ENCODE data around the gene HAPLN3. TPM values are rescaled to one million over a fixed set of nuclear protein-coding genes. Genes with fewer than 3 reads are reported as not detected.

The HAPLN3 gene
- total and polyA plus RNA-seq, 2 experiments from 2014 or later, result 4.2 to 6.6 TPM

DNA sequence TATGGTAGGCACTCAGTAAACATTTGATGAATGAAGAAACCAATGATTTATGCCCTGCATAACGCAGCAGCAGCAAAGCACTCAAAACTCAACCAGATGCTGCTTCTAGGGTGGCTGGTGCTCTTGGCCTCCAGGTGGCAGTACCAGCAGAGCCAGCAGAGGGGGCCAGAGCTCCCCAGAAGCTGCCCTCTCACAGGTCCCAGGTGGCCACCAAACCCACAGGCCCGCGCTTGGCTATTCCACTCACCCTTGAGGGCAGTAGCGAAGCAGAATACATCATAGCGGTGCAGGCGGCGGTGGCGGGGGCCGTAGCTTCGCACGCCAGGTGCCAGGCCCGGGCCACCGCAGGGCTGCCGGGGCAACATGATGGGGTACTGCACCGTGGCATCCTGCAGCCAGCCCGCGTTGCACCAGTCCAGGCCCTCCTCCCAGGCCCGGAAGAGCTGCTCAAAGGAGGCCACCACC lies 16.6 kb downstream of the HAPLN3 start:
- Histone ChIP-seq H3K27me3 (no peaks in the 10 kb centered on the region), H3K4me3 (no peak overlapping the region), H2AFZ (no peak overlapping the region), H3K9me2 (replicated peaks; ENCODE audit: insufficient read depth) (no peaks in the 10 kb centered on the region), H3K4me1 (ENCODE audit: insufficient read depth) (no peaks in the 10 kb centered on the region), H3K27ac (no peak overlapping the region), H3K36me3 (replicated peaks; ENCODE audit: insufficient read depth, low read depth) (no peaks in the 10 kb centered on the region), H3K4me2 (no peak overlapping the region), H4K20me1 (ENCODE audit: insufficient read depth, poor library complexity, severe bottlenecking) (no peaks in the 10 kb centered on the region), H3K79me2 (no peaks in the 10 kb centered on the region), H3K9me3 (ENCODE audit: low read depth) (no peaks in the 10 kb centered on the region)
- WGBS (ENCODE audit: low lambda C conversion rate, missing lambda C conversion rate), result 69% methylated on average over 17 of the region's 18 CpGs
- no peak for TF ChIP-seq EZH2 (IDR thresholded peaks at IDR 0.05; ENCODE audit: borderline replicate concordance)
- TF ChIP-seq, protein P1, sequence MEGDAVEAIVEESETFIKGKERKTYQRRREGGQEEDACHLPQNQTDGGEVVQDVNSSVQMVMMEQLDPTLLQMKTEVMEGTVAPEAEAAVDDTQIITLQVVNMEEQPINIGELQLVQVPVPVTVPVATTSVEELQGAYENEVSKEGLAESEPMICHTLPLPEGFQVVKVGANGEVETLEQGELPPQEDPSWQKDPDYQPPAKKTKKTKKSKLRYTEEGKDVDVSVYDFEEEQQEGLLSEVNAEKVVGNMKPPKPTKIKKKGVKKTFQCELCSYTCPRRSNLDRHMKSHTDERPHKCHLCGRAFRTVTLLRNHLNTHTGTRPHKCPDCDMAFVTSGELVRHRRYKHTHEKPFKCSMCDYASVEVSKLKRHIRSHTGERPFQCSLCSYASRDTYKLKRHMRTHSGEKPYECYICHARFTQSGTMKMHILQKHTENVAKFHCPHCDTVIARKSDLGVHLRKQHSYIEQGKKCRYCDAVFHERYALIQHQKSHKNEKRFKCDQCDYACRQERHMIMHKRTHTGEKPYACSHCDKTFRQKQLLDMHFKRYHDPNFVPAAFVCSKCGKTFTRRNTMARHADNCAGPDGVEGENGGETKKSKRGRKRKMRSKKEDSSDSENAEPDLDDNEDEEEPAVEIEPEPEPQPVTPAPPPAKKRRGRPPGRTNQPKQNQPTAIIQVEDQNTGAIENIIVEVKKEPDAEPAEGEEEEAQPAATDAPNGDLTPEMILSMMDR (IDR thresholded peaks at IDR 0.05; ENCODE audit: poor library complexity), result peak; percentile 54
- peak; percentile 69 for DNase-seq (ENCODE audit: low spot score)

DNA sequence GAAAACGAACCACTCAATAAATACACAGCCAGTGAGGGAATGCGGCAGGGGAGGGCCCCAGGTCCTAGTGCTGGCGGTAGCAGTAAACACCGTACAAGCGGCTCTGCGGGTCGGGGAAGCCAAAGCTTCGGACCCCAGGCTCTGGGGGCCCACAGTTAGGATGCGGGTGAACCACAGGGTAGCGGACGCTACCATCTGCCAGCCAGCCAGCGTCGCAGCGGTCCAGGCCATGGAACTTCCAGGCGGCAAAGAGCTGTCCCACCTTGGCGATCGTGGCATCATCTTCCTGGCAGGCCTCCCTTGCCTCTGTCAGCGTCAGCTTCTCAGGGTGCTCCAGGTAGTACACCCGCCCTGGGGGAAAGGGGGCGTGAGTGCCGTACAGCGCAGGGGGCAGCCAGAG lies 17.4 kb downstream of the HAPLN3 start:
- no peaks in the 10 kb centered on the region for H3K79me2 ChIP-seq
- H3K9me2 ChIP-seq (replicated peaks; ENCODE audit: insufficient read depth), result no peaks in the 10 kb centered on the region
- TF ChIP-seq EZH2 (IDR thresholded peaks at IDR 0.05; ENCODE audit: borderline replicate concordance) (no peak), EZH2phosphoT487 (IDR thresholded peaks at IDR 0.05; ENCODE audit: low read depth, severe bottlenecking, unreplicated experiment) (no peak)
- TF ChIP-seq, protein P1 (IDR thresholded peaks at IDR 0.05; ENCODE audit: poor library complexity), result no peak
- 96% methylated on average over 21 of the region's 22 CpGs for WGBS (ENCODE audit: low lambda C conversion rate, missing lambda C conversion rate)
- no peak overlapping the region for H3K27ac ChIP-seq
- H3K27me3 ChIP-seq, result no peaks in the 10 kb centered on the region
- H3K9me3 ChIP-seq (ENCODE audit: low read depth), result no peaks in the 10 kb centered on the region
- no peaks in the 10 kb centered on the region for H4K20me1 ChIP-seq (ENCODE audit: insufficient read depth, poor library complexity, severe bottlenecking)
- no peaks in the 10 kb centered on the region for H3K36me3 ChIP-seq (replicated peaks; ENCODE audit: insufficient read depth, low read depth)
- no peak overlapping the region for H3K4me2 ChIP-seq
- no peak overlapping the region for H2AFZ ChIP-seq
- no peak for DNase-seq (ENCODE audit: low spot score)
- no peaks in the 10 kb centered on the region for H3K4me1 ChIP-seq (ENCODE audit: insufficient read depth)
- H3K4me3 ChIP-seq, result no peak overlapping the region

DNA sequence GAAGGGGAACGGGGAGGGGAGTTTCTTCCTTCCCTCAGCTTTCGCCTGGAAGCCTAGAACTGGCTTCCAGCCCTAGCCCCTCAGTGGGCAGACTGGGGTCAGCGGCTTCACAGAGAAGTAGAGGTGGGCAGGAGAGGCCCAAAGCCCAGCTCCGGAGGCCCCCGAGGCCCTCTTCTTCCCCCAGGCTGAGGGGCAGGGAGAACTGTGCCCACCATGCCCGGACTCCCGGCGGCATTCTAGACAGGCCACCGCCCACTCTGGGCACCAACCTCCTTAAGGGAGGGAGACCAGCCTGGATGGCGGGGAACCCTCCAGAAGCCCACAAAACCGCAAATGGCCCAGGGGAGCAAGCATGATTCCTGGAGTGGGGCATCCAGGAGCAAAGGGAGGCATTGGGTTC lies 17.9 kb downstream of the HAPLN3 start:
- WGBS (ENCODE audit: low lambda C conversion rate, missing lambda C conversion rate), result 92% methylated on average over 11 of the region's 11 CpGs
- TF ChIP-seq, protein P1 (IDR thresholded peaks at IDR 0.05; ENCODE audit: poor library complexity), result no peak
- no peak for TF ChIP-seq EZH2phosphoT487 (IDR thresholded peaks at IDR 0.05; ENCODE audit: low read depth, severe bottlenecking, unreplicated experiment)
- no peak for TF ChIP-seq EZH2 (IDR thresholded peaks at IDR 0.05; ENCODE audit: borderline replicate concordance)
- Histone ChIP-seq H3K4me2 (no peak overlapping the region), H3K4me1 (ENCODE audit: insufficient read depth) (no peaks in the 10 kb centered on the region), H3K4me3 (no peak overlapping the region), H3K79me2 (no peaks in the 10 kb centered on the region), H3K27ac (no peak overlapping the region), H4K20me1 (ENCODE audit: insufficient read depth, poor library complexity, severe bottlenecking) (no peaks in the 10 kb centered on the region), H3K36me3 (replicated peaks; ENCODE audit: insufficient read depth, low read depth) (no peaks in the 10 kb centered on the region), H3K9me2 (replicated peaks; ENCODE audit: insufficient read depth) (no peaks in the 10 kb centered on the region), H2AFZ (no peak overlapping the region), H3K27me3 (no peaks in the 10 kb centered on the region), H3K9me3 (ENCODE audit: low read depth) (no peaks in the 10 kb centered on the region)
- DNase-seq (ENCODE audit: low spot score), result no peak

DNA sequence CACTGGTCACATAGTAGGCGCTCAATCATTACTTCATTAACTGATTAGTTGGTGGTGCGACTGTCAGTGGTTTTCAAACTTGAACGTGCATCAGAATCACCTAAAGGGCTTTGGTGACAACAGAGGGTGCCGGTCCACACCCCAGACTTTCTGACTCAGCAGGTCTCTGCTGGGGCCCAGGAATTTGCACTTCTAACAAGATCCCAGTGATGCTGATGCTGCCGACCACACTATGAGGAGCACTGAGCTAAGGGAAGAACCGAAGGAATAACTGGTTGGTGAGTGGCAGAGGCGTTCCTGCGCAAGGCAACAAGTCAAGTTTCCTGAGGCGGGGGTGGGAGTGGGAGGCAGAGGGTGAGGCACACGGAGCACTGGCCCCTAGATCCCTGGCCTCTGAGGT lies 18.8 kb downstream of the HAPLN3 start:
- H3K9me3 ChIP-seq (ENCODE audit: low read depth), result no peaks in the 10 kb centered on the region
- H3K27me3 ChIP-seq, result no peaks in the 10 kb centered on the region
- H3K4me2 ChIP-seq, result no peak overlapping the region
- no peak overlapping the region for H2AFZ ChIP-seq
- no peaks in the 10 kb centered on the region for H3K4me1 ChIP-seq (ENCODE audit: insufficient read depth)
- H3K36me3 ChIP-seq (replicated peaks; ENCODE audit: insufficient read depth, low read depth), result no peaks in the 10 kb centered on the region
- no peak for DNase-seq (ENCODE audit: low spot score)
- H3K79me2 ChIP-seq, result no peaks in the 10 kb centered on the region
- no peak overlapping the region for H3K27ac ChIP-seq
- no peak overlapping the region for H3K4me3 ChIP-seq
- no peak for TF ChIP-seq EZH2 (IDR thresholded peaks at IDR 0.05; ENCODE audit: borderline replicate concordance)
- TF ChIP-seq, protein P1 (IDR thresholded peaks at IDR 0.05; ENCODE audit: poor library complexity), result no peak
- no peak for TF ChIP-seq EZH2phosphoT487 (IDR thresholded peaks at IDR 0.05; ENCODE audit: low read depth, severe bottlenecking, unreplicated experiment)
- H4K20me1 ChIP-seq (ENCODE audit: insufficient read depth, poor library complexity, severe bottlenecking), result no peaks in the 10 kb centered on the region
- 85% methylated on average over 10 of the region's 10 CpGs for WGBS (ENCODE audit: low lambda C conversion rate, missing lambda C conversion rate)
- no peaks in the 10 kb centered on the region for H3K9me2 ChIP-seq (replicated peaks; ENCODE audit: insufficient read depth)
